H1 (cell line): ENCODE data around the gene FGGY. TPM values are rescaled to one million over a fixed set of nuclear protein-coding genes. Genes with fewer than 3 reads are reported as not detected.

Source experiments
- CTCF ChIA-PET: fragments of 300-600 bp; sonication (Branson Sonifier 250); formaldehyde crosslinking; loops from one replicate; lab custom pipeline; 2021; ENCODE audit not compliant: partially characterized antibody; lab: Charles Lee
- POLR2A ChIA-PET: fragments of 300-600 bp; sonication (Branson Sonifier 250); formaldehyde crosslinking; loops from one replicate; lab custom pipeline; 2021; ENCODE audit warnings: inconsistent platforms; ENCODE audit not compliant: partially characterized antibody; lab: Charles Lee
- DNase-seq, 2 experiments: peaks; one replicate each; pipeline versions ENCODE4 v3.0.0 to v3.0.0-alpha.2; 2010 to 2022; ENCODE audit warnings: low spot score in 2 of 2, low read depth in 1 of 2, mixed read lengths in 1 of 2
- FAIRE-seq: peaks from 2 replicates; lab custom pipeline; 2011; peaks lifted over from hg19 to GRCh38; lab: Jason Lieb, UNC
- H2AFZ ChIP-seq: 2 replicates; pipeline ENCODE4 v1.8.1; 2012; ENCODE audit warnings: low read length, inconsistent platforms
- H2AK5ac ChIP-seq: 2 replicates; pipeline ENCODE4 v1.6.1; 2013; ENCODE audit warnings: low read depth, low read length
- H2BK120ac ChIP-seq: replicated peaks from 2 replicates; pipeline ENCODE3; 2013; ENCODE audit warnings: low read depth, low read length, inconsistent platforms
- H2BK12ac ChIP-seq: 2 replicates; pipeline ENCODE4 v1.6.1; 2013; ENCODE audit warnings: low read depth, low read length
- H2BK15ac ChIP-seq: 2 replicates; pipeline ENCODE4 v1.6.1; 2013; ENCODE audit warnings: low read length
- H2BK20ac ChIP-seq: 2 replicates; pipeline ENCODE4 v1.6.1; 2013; ENCODE audit warnings: low read length
- H2BK5ac ChIP-seq: 2 replicates; pipeline ENCODE4 v1.6.1; 2013; ENCODE audit warnings: low read depth, low read length
- H3K14ac ChIP-seq: 2 replicates; pipeline ENCODE4 v1.6.1; 2013; ENCODE audit warnings: inconsistent platforms; ENCODE audit not compliant: insufficient read length
- H3K18ac ChIP-seq: 2 replicates; pipeline ENCODE4 v1.6.1; 2013; ENCODE audit warnings: low read length; ENCODE audit errors: extremely low read depth
- H3K23ac ChIP-seq: 2 replicates; pipeline ENCODE4 v1.6.1; 2013; ENCODE audit warnings: inconsistent platforms; ENCODE audit not compliant: insufficient read length
- H3K23me2 ChIP-seq: 2 replicates; pipeline ENCODE4 v1.6.1; 2013; ENCODE audit warnings: low read depth, low read length
- H3K27ac ChIP-seq: 2 replicates; pipeline ENCODE4 v1.6.1; 2011; ENCODE audit warnings: low read depth, low read length, inconsistent platforms
- H3K27me3 ChIP-seq, 4 experiments: replicated peaks in 1 of 4; 1 replicate in 1 of 4; 2 replicates in 3 of 4; pipeline versions ENCODE4 v1.6.1 to v1.8.1; 2011 to 2013; ENCODE audit warnings: low read length in 3 of 4, mild to moderate bottlenecking in 3 of 4, inconsistent platforms in 2 of 4, mixed read lengths in 2 of 4, moderate library complexity in 1 of 4; ENCODE audit not compliant: control insufficient read depth in 3 of 4, insufficient read depth in 3 of 4; ENCODE audit errors: extremely low read depth in 1 of 4
- H3K36me3 ChIP-seq, 4 experiments: 2 replicates each; pipeline versions ENCODE4 v1.6.1 to v1.8.1; 2011 to 2013; ENCODE audit warnings: mild to moderate bottlenecking in 4 of 4, low read length in 3 of 4, moderate library complexity in 2 of 4, control low read depth in 1 of 4, inconsistent platforms in 1 of 4; ENCODE audit not compliant: insufficient read depth in 4 of 4, control insufficient read depth in 2 of 4
- H3K4ac ChIP-seq: replicated peaks from 2 replicates; pipeline ENCODE3; 2013; ENCODE audit warnings: low read length, low read depth, mixed read lengths, inconsistent platforms; ENCODE audit not compliant: insufficient read length
- H3K4me1 ChIP-seq, 4 experiments: replicated peaks in 1 of 4; 1 replicate in 1 of 4; 2 replicates in 3 of 4; pipeline versions ENCODE4 v1.6.1 to v1.8.1; 2011 to 2013; ENCODE audit warnings: low read length in 3 of 4, inconsistent platforms in 2 of 4, mixed read lengths in 1 of 4; ENCODE audit not compliant: insufficient read depth in 4 of 4, control insufficient read depth in 3 of 4
- H3K4me2 ChIP-seq, 2 experiments: 2 replicates each; pipeline versions ENCODE4 v1.6.1 to v1.8.1; 2011 to 2013; ENCODE audit warnings: low read depth in 2 of 2, low read length in 2 of 2, control low read depth in 1 of 2, inconsistent platforms in 1 of 2, mild to moderate bottlenecking in 1 of 2; ENCODE audit not compliant: insufficient read depth in 1 of 2
- H3K4me3 ChIP-seq, 4 experiments: fragments of 200-600, 300-600 bp in 1 of 4; sonication (generic), shearing (Covaris generic), sonication (Bioruptor Twin) in 1 of 4; 2 replicates each; pipeline versions ENCODE4 v1.5.1 to v1.8.1; 2011 to 2016; ENCODE audit warnings: low read length in 4 of 4, low read depth in 3 of 4, control low read depth in 2 of 4, inconsistent platforms in 2 of 4, mild to moderate bottlenecking in 2 of 4, mixed read lengths in 1 of 4, moderate library complexity in 1 of 4; ENCODE audit not compliant: insufficient read depth in 2 of 4; ENCODE audit errors: extremely low read depth in 1 of 4
- H3K56ac ChIP-seq: replicated peaks from 2 replicates; pipeline ENCODE3; 2013; ENCODE audit warnings: low read depth, mild to moderate bottlenecking, mixed read lengths, low read length, inconsistent platforms; ENCODE audit not compliant: insufficient read length
- H3K79me1 ChIP-seq: 2 replicates; pipeline ENCODE4 v1.6.1; 2013; ENCODE audit warnings: low read depth, low read length, control low read depth
- H3K79me2 ChIP-seq, 2 experiments: 2 replicates each; pipeline versions ENCODE4 v1.6.1 to v1.8.1; 2012 to 2013; ENCODE audit warnings: low read length in 2 of 2, mild to moderate bottlenecking in 2 of 2, inconsistent platforms in 1 of 2; ENCODE audit not compliant: insufficient read depth in 2 of 2, control insufficient read depth in 1 of 2
- H3K9ac ChIP-seq, 4 experiments: replicated peaks in 1 of 4; 1 replicate in 1 of 4; 2 replicates in 3 of 4; pipeline versions ENCODE4 v1.6.1 to v1.8.1; 2011 to 2013; ENCODE audit warnings: low read depth in 3 of 4, low read length in 3 of 4, control low read depth in 2 of 4, mild to moderate bottlenecking in 2 of 4, moderate library complexity in 2 of 4, inconsistent platforms in 1 of 4; ENCODE audit errors: extremely low read depth in 1 of 4
- H3K9me3 ChIP-seq, 2 experiments: 2 replicates each; pipeline versions ENCODE4 v1.6.1 to v1.8.1; 2012 to 2013; ENCODE audit warnings: mild to moderate bottlenecking in 2 of 2, moderate library complexity in 2 of 2, control low read depth in 1 of 2, inconsistent platforms in 1 of 2, low read depth in 1 of 2, low read length in 1 of 2, mixed read lengths in 1 of 2; ENCODE audit not compliant: insufficient read depth in 2 of 2
- H4K20me1 ChIP-seq, 2 experiments: replicated peaks in 1 of 2; 2 replicates each; pipeline versions ENCODE3 to v1.8.1; 2011 to 2013; ENCODE audit warnings: inconsistent platforms in 2 of 2, low read length in 2 of 2, mild to moderate bottlenecking in 1 of 2; ENCODE audit not compliant: insufficient read depth in 2 of 2, control insufficient read depth in 1 of 2
- H4K5ac ChIP-seq: 2 replicates; pipeline ENCODE4 v1.6.1; 2013; ENCODE audit warnings: low read length, low read depth, mixed read lengths, inconsistent platforms; ENCODE audit not compliant: insufficient read length
- H4K8ac ChIP-seq: 2 replicates; pipeline ENCODE4 v1.8.0; 2013; ENCODE audit warnings: mild to moderate bottlenecking, moderate library complexity, low read length, inconsistent platforms; ENCODE audit not compliant: insufficient read depth; ENCODE audit errors: extremely low read depth
- H4K91ac ChIP-seq: replicated peaks from 2 replicates; pipeline ENCODE3; 2013; ENCODE audit warnings: low read length, mixed read lengths, inconsistent platforms; ENCODE audit not compliant: insufficient read length
- ATF3 ChIP-seq: IDR thresholded peaks from 2 replicates; pipeline ENCODE4 v1.6.1; 2011; ENCODE audit warnings: low read depth, mild to moderate bottlenecking, low read length; ENCODE audit not compliant: insufficient read depth
- BCL11A ChIP-seq, 2 experiments: IDR thresholded peaks; one replicate each; pipeline ENCODE4 v1.6.1; 2011; ENCODE audit warnings: low read depth in 2 of 2, low read length in 2 of 2, mild to moderate bottlenecking in 2 of 2
- CBX8 ChIP-seq: fragments of 300-800, 300-1000 bp; sonication (generic); IDR thresholded peaks from 2 replicates; pipeline ENCODE4 v1.7.1; 2016; ENCODE audit warnings: low read depth, low read length, borderline replicate concordance
- CHD2 ChIP-seq: IDR thresholded peaks from 2 replicates; pipeline ENCODE4 v1.6.1; 2012; ENCODE audit warnings: low read length, improper control_type of control experiment
- RAD21 ChIP-seq, 2 experiments: IDR thresholded peaks in 1 of 2; conservative IDR thresholded peaks in 1 of 2; 2 replicates each; pipeline ENCODE4 v1.6.1; 2011; ENCODE audit warnings: low read depth in 2 of 2, low read length in 2 of 2, improper control_type of control experiment in 1 of 2, inconsistent platforms in 1 of 2, mild to moderate bottlenecking in 1 of 2, moderate library complexity in 1 of 2
- TAF7 ChIP-seq: optimal IDR thresholded peaks from 2 replicates; pipeline ENCODE3; 2011; ENCODE audit warnings: low read depth, mild to moderate bottlenecking, inconsistent platforms, low read length, moderate library complexity, borderline replicate concordance
- TCF12 ChIP-seq: IDR thresholded peaks from 2 replicates; pipeline ENCODE4 v1.6.1; 2011; ENCODE audit warnings: low read depth, mild to moderate bottlenecking, low read length
- ZNF274 ChIP-seq: IDR thresholded peaks from 2 replicates; pipeline ENCODE4 v1.7.0; 2012; ENCODE audit warnings: low read length, borderline replicate concordance; ENCODE audit errors: extremely low read depth
- WGBS, 2 experiments: shearing (Covaris generic) in 1 of 2; methylation state at CpG; one replicate each; pipeline versions ENCODE4 v1.1.6 to v1.1.7; 2013 to 2015; ENCODE audit warnings: low lambda C conversion rate in 2 of 2, mixed read lengths in 2 of 2, inconsistent platforms in 1 of 2, low coverage in 1 of 2, missing lambda C conversion rate in 1 of 2; ENCODE audit not compliant: insufficient replicate concordance in 2 of 2, insufficient coverage in 1 of 2, insufficient read length in 1 of 2; ENCODE audit errors: extremely low coverage in 1 of 2, missing lambda C conversion rate in 1 of 2; 5-methylcytosine and 5-hydroxymethylcytosine counted together
- polyA plus RNA-seq, 7 experiments: library from polyadenylated mRNA; depleted of rRNA in 3 of 7; stranded (reverse) in 5 of 7; unstranded in 2 of 7; fragments of >200 nt in 5 of 7; fragments of 200-250 nt in 2 of 7; gene quantifications; 1 replicate in 5 of 7; 2 replicates in 1 of 7; 4 replicates in 1 of 7; pipeline versions ENCODE4 v1.2.1 to v1.2.3, GENCODE V29; 2011 to 2013; ENCODE audit warnings: missing spikeins in 2 of 7, mixed read lengths in 2 of 7
- total RNA-seq: library from RNA; stranded (reverse); fragmentation: NEBNext Ultra II Directional; extraction: Animal tissue kit (Norgen Biotek cat#: 25700); gene quantifications from 2 replicates; pipeline ENCODE4 v1.2.1, GENCODE V29; 2021

FGGY gene
- total and polyA plus RNA-seq, 2 of the 8 experiments (the other 6 are each of a cell fraction or from before 2014, with no cell fraction given), result 10.3 to 12.5 TPM

- no peaks in the 10 kb centered on the region for H3K79me2 ChIP-seq
- no peaks in the 10 kb centered on the region for H3K36me3 ChIP-seq
- H2BK15ac ChIP-seq, result no peak overlapping the region
- H4K20me1 ChIP-seq, result no peaks in the 10 kb centered on the region
- H3K18ac ChIP-seq, result no peak overlapping the region
- no peaks in the 10 kb centered on the region for H3K79me1 ChIP-seq
- H3K23ac ChIP-seq, result no peak overlapping the region
- no peak overlapping the region for H4K8ac ChIP-seq
- no peaks in the 10 kb centered on the region for H3K23me2 ChIP-seq
- H3K14ac ChIP-seq, result no peak overlapping the region
- FAIRE-seq (no peak), DNase-seq (no peak)
- no peak overlapping the region for H3K4ac ChIP-seq
- CTCF ChIA-PET, result interaction anchor here (0.8 to 1.3 kb wide), 3 partner anchors 8 to 165 kb away, joined by 3 read pairs; no protein-coding TSS in a partner anchor
- H3K4me3 ChIP-seq, result no peak overlapping the region
- no peaks in the 10 kb centered on the region for H3K4me1 ChIP-seq
- WGBS, 2 experiments, result 92% methylated on average over 2 of the region's 2 CpGs; no CpG with 5 or more reads in 1 of the 2 experiments
- no peak overlapping the region for H2AFZ ChIP-seq
- H3K4me2 ChIP-seq, result no peak overlapping the region
- no peak overlapping the region for H3K9ac ChIP-seq
- H2BK120ac ChIP-seq, result no peak overlapping the region
- POLR2A ChIA-PET, result no interaction called here
- H2BK12ac ChIP-seq, result no peak overlapping the region
- H3K56ac ChIP-seq, result no peak overlapping the region
- H3K27ac ChIP-seq, result no peak overlapping the region
- TF ChIP-seq ATF3, result no peak
- TF ChIP-seq ZNF274, result no peak
- no peak for TF ChIP-seq RAD21 (IDR thresholded peaks at IDR 0.05 in 1 of 2, conservative IDR thresholded peaks at IDR 0.05 in 1 of 2; ENCODE audit: low read depth in 2 of 2, low read length in 2 of 2)
- TF ChIP-seq TCF12, result no peak
- TF ChIP-seq CBX8, result no peak
- no peak for TF ChIP-seq TAF7
- no peak for TF ChIP-seq BCL11A (IDR thresholded peaks at IDR 0.05; ENCODE audit: low read depth in 2 of 2, low read length in 2 of 2)
- no peak for TF ChIP-seq CHD2
- H3K27me3 ChIP-seq, result no peaks in the 10 kb centered on the region
- no peak overlapping the region for H2AK5ac ChIP-seq
- H3K9me3 ChIP-seq, result no peaks in the 10 kb centered on the region
- no peak overlapping the region for H2BK20ac ChIP-seq
- no peak overlapping the region for H4K91ac ChIP-seq
- H4K5ac ChIP-seq, result no peak overlapping the region
- H2BK5ac ChIP-seq, result no peak overlapping the region
These were observed 224.6 kb downstream of the FGGY start for GRCh38 chr1:59521456-59521855.
